ENCODE measurements around the gene KLF3. TPM values are rescaled to one million over a fixed set of nuclear protein-coding genes. Genes with fewer than 3 reads are reported as not detected.

Gene KLF3
- polyA plus RNA-seq, 1 donor from 2014 or later, result 12.3 TPM

DNA sequence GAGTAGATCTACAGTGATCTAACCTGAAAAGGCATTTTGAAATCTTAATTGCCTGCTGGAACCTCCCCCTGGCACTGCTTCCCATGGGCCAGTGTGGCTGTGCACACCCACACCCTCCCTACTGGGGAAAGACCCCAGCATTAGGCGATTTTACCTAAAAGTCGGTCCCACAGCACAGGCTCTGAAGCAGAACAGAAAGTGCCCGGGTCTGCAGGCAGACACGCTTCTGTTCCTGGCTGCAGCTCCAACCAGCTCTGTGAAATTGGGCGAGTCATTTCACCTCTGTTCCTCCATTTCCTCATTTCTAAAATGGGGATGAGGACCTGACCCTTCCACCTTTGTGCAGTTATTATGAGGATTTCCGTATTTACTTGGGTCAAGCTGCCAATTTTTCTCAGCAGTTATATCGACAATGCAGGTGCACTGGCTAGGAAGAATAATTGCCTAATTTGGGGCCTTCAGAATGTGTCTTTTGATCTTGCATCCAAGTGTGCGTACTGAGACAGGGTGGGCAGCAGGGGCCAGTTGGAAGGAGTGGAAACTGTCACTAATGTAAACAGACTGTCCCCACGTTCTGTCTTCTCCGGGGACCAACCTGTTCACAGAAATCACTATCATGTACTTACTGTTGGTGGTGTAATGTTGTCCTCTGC is 7.1 kb downstream of the KLF3 start:
- peaks cover 75% of the 10 kb centered on the region for H3K79me2 ChIP-seq (replicated peaks; ENCODE audit: insufficient read depth, low read length)
- no peak overlapping the region for H3K27ac ChIP-seq (ENCODE audit: low read length)
- H2AFZ ChIP-seq (ENCODE audit: low read depth, low read length), result no peak overlapping the region
- no peaks in the 10 kb centered on the region for H4K20me1 ChIP-seq (ENCODE audit: insufficient read depth)
- H3K27me3 ChIP-seq (ENCODE audit: insufficient read depth, low read depth, low read length), result no peaks in the 10 kb centered on the region
- TF ChIP-seq EZH2 (IDR thresholded peaks at IDR 0.05; ENCODE audit: borderline replicate concordance, insufficient read depth, low read length, poor library complexity, severe bottlenecking) (no peak), TAF1 (IDR thresholded peaks at IDR 0.05; ENCODE audit: low read depth) (no peak), RAD21 (conservative IDR thresholded peaks at IDR 0.05) (no peak), POLR2AphosphoS5 (IDR thresholded peaks at IDR 0.05) (no peak), EP300 (conservative IDR thresholded peaks at IDR 0.05; ENCODE audit: poor library complexity, severe bottlenecking) (no peak), SMC3 (conservative IDR thresholded peaks at IDR 0.05; ENCODE audit: poor library complexity) (no peak), MXI1 (conservative IDR thresholded peaks at IDR 0.05; ENCODE audit: poor library complexity, severe bottlenecking) (no peak)
- TF ChIP-seq, protein P1, sequence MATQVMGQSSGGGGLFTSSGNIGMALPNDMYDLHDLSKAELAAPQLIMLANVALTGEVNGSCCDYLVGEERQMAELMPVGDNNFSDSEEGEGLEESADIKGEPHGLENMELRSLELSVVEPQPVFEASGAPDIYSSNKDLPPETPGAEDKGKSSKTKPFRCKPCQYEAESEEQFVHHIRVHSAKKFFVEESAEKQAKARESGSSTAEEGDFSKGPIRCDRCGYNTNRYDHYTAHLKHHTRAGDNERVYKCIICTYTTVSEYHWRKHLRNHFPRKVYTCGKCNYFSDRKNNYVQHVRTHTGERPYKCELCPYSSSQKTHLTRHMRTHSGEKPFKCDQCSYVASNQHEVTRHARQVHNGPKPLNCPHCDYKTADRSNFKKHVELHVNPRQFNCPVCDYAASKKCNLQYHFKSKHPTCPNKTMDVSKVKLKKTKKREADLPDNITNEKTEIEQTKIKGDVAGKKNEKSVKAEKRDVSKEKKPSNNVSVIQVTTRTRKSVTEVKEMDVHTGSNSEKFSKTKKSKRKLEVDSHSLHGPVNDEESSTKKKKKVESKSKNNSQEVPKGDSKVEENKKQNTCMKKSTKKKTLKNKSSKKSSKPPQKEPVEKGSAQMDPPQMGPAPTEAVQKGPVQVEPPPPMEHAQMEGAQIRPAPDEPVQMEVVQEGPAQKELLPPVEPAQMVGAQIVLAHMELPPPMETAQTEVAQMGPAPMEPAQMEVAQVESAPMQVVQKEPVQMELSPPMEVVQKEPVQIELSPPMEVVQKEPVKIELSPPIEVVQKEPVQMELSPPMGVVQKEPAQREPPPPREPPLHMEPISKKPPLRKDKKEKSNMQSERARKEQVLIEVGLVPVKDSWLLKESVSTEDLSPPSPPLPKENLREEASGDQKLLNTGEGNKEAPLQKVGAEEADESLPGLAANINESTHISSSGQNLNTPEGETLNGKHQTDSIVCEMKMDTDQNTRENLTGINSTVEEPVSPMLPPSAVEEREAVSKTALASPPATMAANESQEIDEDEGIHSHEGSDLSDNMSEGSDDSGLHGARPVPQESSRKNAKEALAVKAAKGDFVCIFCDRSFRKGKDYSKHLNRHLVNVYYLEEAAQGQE (IDR thresholded peaks at IDR 0.05; ENCODE audit: borderline replicate concordance), result no peak
- TF ChIP-seq, protein P2, sequence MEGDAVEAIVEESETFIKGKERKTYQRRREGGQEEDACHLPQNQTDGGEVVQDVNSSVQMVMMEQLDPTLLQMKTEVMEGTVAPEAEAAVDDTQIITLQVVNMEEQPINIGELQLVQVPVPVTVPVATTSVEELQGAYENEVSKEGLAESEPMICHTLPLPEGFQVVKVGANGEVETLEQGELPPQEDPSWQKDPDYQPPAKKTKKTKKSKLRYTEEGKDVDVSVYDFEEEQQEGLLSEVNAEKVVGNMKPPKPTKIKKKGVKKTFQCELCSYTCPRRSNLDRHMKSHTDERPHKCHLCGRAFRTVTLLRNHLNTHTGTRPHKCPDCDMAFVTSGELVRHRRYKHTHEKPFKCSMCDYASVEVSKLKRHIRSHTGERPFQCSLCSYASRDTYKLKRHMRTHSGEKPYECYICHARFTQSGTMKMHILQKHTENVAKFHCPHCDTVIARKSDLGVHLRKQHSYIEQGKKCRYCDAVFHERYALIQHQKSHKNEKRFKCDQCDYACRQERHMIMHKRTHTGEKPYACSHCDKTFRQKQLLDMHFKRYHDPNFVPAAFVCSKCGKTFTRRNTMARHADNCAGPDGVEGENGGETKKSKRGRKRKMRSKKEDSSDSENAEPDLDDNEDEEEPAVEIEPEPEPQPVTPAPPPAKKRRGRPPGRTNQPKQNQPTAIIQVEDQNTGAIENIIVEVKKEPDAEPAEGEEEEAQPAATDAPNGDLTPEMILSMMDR (IDR thresholded peaks at IDR 0.05; ENCODE audit: poor library complexity, severe bottlenecking), result no peak
- H3F3A ChIP-seq (ENCODE audit: insufficient read depth, low read length, poor library complexity, severe bottlenecking), result peaks cover 4% of the 10 kb centered on the region
- H3K4me3 ChIP-seq (ENCODE audit: low read length), result no peak overlapping the region
- H3K9me3 ChIP-seq (ENCODE audit: low read length), result no peaks in the 10 kb centered on the region
- no peak overlapping the region for H3K9ac ChIP-seq (ENCODE audit: low read length)
- H3K36me3 ChIP-seq (ENCODE audit: insufficient read depth, low read length), result no peaks in the 10 kb centered on the region
- H3K9me2 ChIP-seq (ENCODE audit: insufficient read depth, low read length), result no peaks in the 10 kb centered on the region
- no peak overlapping the region for H3K4me2 ChIP-seq (ENCODE audit: low read length)

DNA sequence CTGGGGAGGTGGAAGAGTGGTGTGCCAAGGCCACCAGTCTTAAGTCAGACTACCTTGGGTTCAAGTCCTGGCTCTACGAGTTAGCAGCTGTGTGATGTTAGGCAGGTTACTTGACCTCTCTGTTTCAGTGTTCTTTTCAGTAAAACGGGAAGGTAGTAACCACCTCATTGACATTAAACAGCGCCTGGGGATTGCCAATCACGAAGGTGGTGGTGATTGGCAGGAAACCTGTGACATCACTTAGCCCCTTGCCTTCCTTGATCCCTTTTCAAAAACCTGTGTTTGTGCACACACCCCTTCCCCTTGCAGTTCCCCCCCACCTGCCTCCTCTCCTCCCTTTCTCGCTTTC is 7.6 kb downstream of the KLF3 start:
- no peaks in the 10 kb centered on the region for H4K20me1 ChIP-seq (ENCODE audit: insufficient read depth)
- H3K4me2 ChIP-seq (ENCODE audit: low read length), result no peak overlapping the region

More for the DNA sequence above, 7.6 kb downstream of the KLF3 start:
- Histone ChIP-seq H3K79me2 (replicated peaks; ENCODE audit: insufficient read depth, low read length) (peaks cover 70% of the 10 kb centered on the region), H3K4me3 (ENCODE audit: low read length) (no peak overlapping the region), H3F3A (ENCODE audit: insufficient read depth, low read length, poor library complexity, severe bottlenecking) (no peaks in the 10 kb centered on the region), H3K27me3 (ENCODE audit: insufficient read depth, low read depth, low read length) (no peaks in the 10 kb centered on the region), H3K36me3 (ENCODE audit: insufficient read depth, low read length) (no peaks in the 10 kb centered on the region), H3K9ac (ENCODE audit: low read length) (no peak overlapping the region), H3K9me2 (ENCODE audit: insufficient read depth, low read length) (no peaks in the 10 kb centered on the region), H2AFZ (ENCODE audit: low read depth, low read length) (no peak overlapping the region), H3K27ac (ENCODE audit: low read length) (no peak overlapping the region), H3K9me3 (ENCODE audit: low read length) (no peaks in the 10 kb centered on the region)
- TF ChIP-seq EZH2 (IDR thresholded peaks at IDR 0.05; ENCODE audit: borderline replicate concordance, insufficient read depth, low read length, poor library complexity, severe bottlenecking) (no peak), MXI1 (conservative IDR thresholded peaks at IDR 0.05; ENCODE audit: poor library complexity, severe bottlenecking) (no peak), SMC3 (conservative IDR thresholded peaks at IDR 0.05; ENCODE audit: poor library complexity) (no peak), RAD21 (conservative IDR thresholded peaks at IDR 0.05) (no peak), TAF1 (IDR thresholded peaks at IDR 0.05; ENCODE audit: low read depth) (no peak), POLR2AphosphoS5 (IDR thresholded peaks at IDR 0.05) (no peak), EP300 (conservative IDR thresholded peaks at IDR 0.05; ENCODE audit: poor library complexity, severe bottlenecking) (no peak)
- TF ChIP-seq, protein P2 (IDR thresholded peaks at IDR 0.05; ENCODE audit: poor library complexity, severe bottlenecking), result no peak
- TF ChIP-seq, protein P1 (IDR thresholded peaks at IDR 0.05; ENCODE audit: borderline replicate concordance), result no peak

Data from neural cell (in vitro differentiated cells).